ENCODE measurements around the gene ZHX3.

ZHX3 gene

GRCh38 chr20:41221614-41222218 is 95.8 kb downstream of the ZHX3 start:
- DNase-seq: no peak

GRCh38 chr20:41219824-41220223 is 97.7 kb downstream of the ZHX3 start:
- no peak for DNase-seq

- DNase-seq: no peak
Observed at GRCh38 chr20:41218466-41218865, 99.1 kb downstream of the ZHX3 start.

- no peak for DNase-seq
Observed at GRCh38 chr20:41217422-41217821, 100.1 kb downstream of the ZHX3 start.

GRCh38 chr20:41214666-41215065 is 102.9 kb downstream of the ZHX3 start:
- DNase-seq: no peak

GRCh38 chr20:41214202-41214601 is 103.3 kb downstream of the ZHX3 start:
- no peak for DNase-seq

GRCh38 chr20:41213150-41213820 is 104.2 kb downstream of the ZHX3 start:
- peak; percentile 85 for DNase-seq

GRCh38 chr20:41205313-41205712 is 112.2 kb downstream of the ZHX3 start:
- DNase-seq: no peak

- no peak for DNase-seq
Observed at GRCh38 chr20:41204304-41205265, 112.9 kb downstream of the ZHX3 start.

- no peak for DNase-seq
Observed at GRCh38 chr20:41203660-41204059, 113.9 kb downstream of the ZHX3 start.

GRCh38 chr20:41202426-41202825 is 115.1 kb downstream of the ZHX3 start:
- DNase-seq: no peak

GRCh38 chr20:41201760-41202159 is 115.8 kb downstream of the ZHX3 start:
- no peak for DNase-seq

GRCh38 chr20:41200446-41201202 is 116.9 kb downstream of the ZHX3 start:
- no peak for DNase-seq

GRCh38 chr20:41198443-41198842 is 119.1 kb downstream of the ZHX3 start:
- DNase-seq: no peak

- no peak for DNase-seq
Observed at GRCh38 chr20:41196653-41197225, 120.8 kb downstream of the ZHX3 start.

GRCh38 chr20:41192575-41192974 is 125.0 kb downstream of the ZHX3 start:
- no peak for DNase-seq

GRCh38 chr20:41191562-41192500 is 125.7 kb downstream of the ZHX3 start:
- no peak for DNase-seq

- no peak for DNase-seq
Observed at GRCh38 chr20:41187668-41188067, 129.9 kb downstream of the ZHX3 start.

GRCh38 chr20:41185013-41185757 is 132.3 kb downstream of the ZHX3 start:
- no peak for DNase-seq

- DNase-seq: no peak
Observed at GRCh38 chr20:41183831-41184230, 133.7 kb downstream of the ZHX3 start.

GRCh38 chr20:41183391-41183790 is 134.1 kb downstream of the ZHX3 start:
- DNase-seq: no peak

Data from NCI-H1092 treated with DMSO at 0.1 percent for 48 hours (cell line).